ENCODE results near the gene CABP1. TPM values are rescaled to one million over a fixed set of nuclear protein-coding genes. Genes with fewer than 3 reads are reported as not detected.

The CABP1 gene
- 1 to 10 TPM; 1.3 to 8.7 (median 3.0) TPM for total RNA-seq
- polyA plus RNA-seq: 10 to 100 TPM in 1 of 2 donors, 1 to 10 TPM in 1; 3.3 to 12.0 TPM
- long read RNA-seq, donor 1, partial matches to known transcripts: 0 of 1 reads
- long read RNA-seq, donor 1, other reads (novel, unspliced or antisense): 0 of 1 reads
- long read RNA-seq, donor 2, partial matches to known transcripts: 2 of 9 reads
- long read RNA-seq, donor 2, other reads (novel, unspliced or antisense): 4 of 9 reads
- long read RNA-seq, donor 3, partial matches to known transcripts: 0 of 1 reads
- long read RNA-seq, donor 3, other reads (novel, unspliced or antisense): 1 of 1 reads

GRCh38 chr12:120639771-120640721 lies at the start of gene CABP1:
Gene CABP1, plus strand, starts transcription at chr12:120640626. Its CDS starts 60 bp downstream, at chr12:120640686.
- TF ChIP-seq CTCF (IDR thresholded peaks at IDR 0.05): peak in 8 of 9 donors; percentile 14 to 46 (median 30)
- no peak within 1 kb of the TSS for H3K27ac ChIP-seq
- intact Hi-C loops (cut with DNase I): loop anchor here in 2 of 10 donors (5.0 kb wide), 2 partner anchors 53 to 332 kb away; no protein-coding TSS in a partner anchor
- peak within 1 kb of the TSS in 9 of 10 donors; percentile 37 to 55 (median 44) for H3K4me3 ChIP-seq
- WGBS, 2 donors: 6 to 7% methylated on average over 55 to 56 of the region's 56 CpGs
- no peak for DNase-seq
- no peaks in the 10 kb centered on the region for H3K36me3 ChIP-seq
- peaks cover 10 to 64% (median 52%) of the 10 kb centered on the region in 7 donors for H3K27me3 ChIP-seq
- no peaks in the 10 kb centered on the region for H3K9me3 ChIP-seq
- peaks cover 6 to 13% (median 11%) of the 10 kb centered on the region in 9 donors for H3K4me1 ChIP-seq
- peak in 4 of 8 donors; percentile 34 to 65 (median 42) for ATAC-seq

GRCh38 chr12:120590741-120591407 lies 49.6 kb upstream of the CABP1 start:
- Histone ChIP-seq H3K9me3 (no peaks in the 10 kb centered on the region), H3K4me1 (peaks cover 0 to 16% (median 7%) of the 10 kb centered on the region in 9 donors), H3K27me3 (no peaks in the 10 kb centered on the region), H3K27ac (no peak overlapping the region), H3K36me3 (no peaks in the 10 kb centered on the region), H3K4me3 (no peak overlapping the region)
- no peak for DNase-seq
- no peak for ATAC-seq
- TF ChIP-seq CTCF (IDR thresholded peaks at IDR 0.05): no peak
- 80 to 84% methylated on average over 6 of the region's 6 CpGs for WGBS, 2 donors
- intact Hi-C loops (cut with DNase I): loop anchor here in 2 of 10 donors (10.0 kb wide), 2 partner anchors 504 to 514 kb away; no protein-coding TSS in a partner anchor

GRCh38 chr12:120592121-120593049 lies 48.0 kb upstream of the CABP1 start:
- DNase-seq: no peak
- Histone ChIP-seq H3K4me1 (peaks cover 0 to 16% (median 7%) of the 10 kb centered on the region in 9 donors), H3K4me3 (no peak overlapping the region), H3K27ac (no peak overlapping the region), H3K27me3 (no peaks in the 10 kb centered on the region), H3K36me3 (no peaks in the 10 kb centered on the region), H3K9me3 (no peaks in the 10 kb centered on the region)
- no peak for ATAC-seq
- 70 to 71% methylated on average over 8 of the region's 8 CpGs for WGBS, 2 donors
- intact Hi-C loops (cut with DNase I): loop anchor here in 2 of 10 donors (10.0 kb wide), 2 partner anchors 502 to 512 kb away; no protein-coding TSS in a partner anchor
- TF ChIP-seq CTCF (IDR thresholded peaks at IDR 0.05): no peak

Measured in heart right ventricle (tissue), 16 donors.